Globus pallidus (tissue), 1 donor: Measurements from ENCODE around the gene MAGI1.
"Not testable (repeated sequence)": the region's sequence is repeated elsewhere in the genome, so short reads cannot be mapped to it uniquely, and the experiment has no call there.

Experiments used
- DNase-seq: peaks from one replicate; pipeline ENCODE4 v3.0.0-alpha.2; 2015; ENCODE audit warnings: low spot score

The MAGI1 gene

DNA sequence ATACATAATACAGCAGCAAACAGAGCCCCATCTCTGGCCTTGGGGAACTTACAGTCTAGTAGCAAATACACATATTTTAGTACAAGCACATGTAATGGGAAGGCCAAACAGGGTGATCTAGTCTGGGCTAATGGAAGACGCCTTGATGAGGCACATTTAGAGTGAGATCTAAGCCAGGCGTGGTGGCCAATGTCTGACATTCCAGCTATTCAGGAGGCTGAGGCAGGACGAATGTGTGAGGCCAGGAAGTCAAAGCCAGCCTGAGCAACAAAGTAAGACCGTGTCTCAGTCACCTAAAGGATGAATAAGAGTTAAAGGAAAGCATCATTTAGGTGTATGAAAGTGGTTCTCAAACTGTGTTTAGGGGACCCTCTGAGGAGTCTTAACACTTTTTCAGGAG lies 291.9 kb downstream of the MAGI1 start:
- no peak for DNase-seq

DNA sequence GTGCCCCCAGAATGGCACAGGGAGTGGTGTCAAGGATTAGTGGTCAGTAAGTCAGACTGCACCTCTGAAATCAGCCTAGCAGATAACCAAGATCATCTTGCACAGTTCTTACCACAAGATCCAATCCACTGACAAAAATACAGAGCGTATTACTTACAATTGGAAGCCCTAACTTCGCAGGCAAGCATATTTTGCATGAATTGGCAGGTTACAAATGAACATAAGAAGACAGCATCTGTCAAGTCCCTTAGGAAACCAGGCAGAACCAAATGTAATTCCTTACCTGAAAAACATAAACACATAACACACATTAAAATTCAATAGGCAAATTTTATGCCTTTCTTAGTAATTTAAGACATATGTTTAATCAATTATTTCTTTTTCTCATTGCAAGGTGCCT lies 293.4 kb downstream of the MAGI1 start:
- DNase-seq: no peak

DNA sequence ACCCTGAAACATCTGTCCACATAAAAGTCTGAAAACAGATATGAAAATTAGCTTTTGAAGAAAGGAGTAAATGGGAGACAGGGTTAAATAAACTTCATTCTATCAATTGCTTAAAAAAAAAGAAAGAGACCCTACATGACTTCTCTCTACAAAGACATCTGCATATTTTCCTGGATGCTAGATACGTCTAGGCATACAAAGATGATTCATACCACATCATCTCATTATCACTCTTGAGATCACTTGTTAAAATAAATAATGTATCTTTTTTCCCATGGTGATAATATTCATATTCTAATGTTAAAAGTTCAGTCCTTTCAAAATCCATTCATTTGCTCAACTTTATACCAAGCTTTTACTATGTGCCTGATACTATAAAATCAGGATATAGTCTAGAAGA lies 295.8 kb downstream of the MAGI1 start:
- DNase-seq: no peak

DNA sequence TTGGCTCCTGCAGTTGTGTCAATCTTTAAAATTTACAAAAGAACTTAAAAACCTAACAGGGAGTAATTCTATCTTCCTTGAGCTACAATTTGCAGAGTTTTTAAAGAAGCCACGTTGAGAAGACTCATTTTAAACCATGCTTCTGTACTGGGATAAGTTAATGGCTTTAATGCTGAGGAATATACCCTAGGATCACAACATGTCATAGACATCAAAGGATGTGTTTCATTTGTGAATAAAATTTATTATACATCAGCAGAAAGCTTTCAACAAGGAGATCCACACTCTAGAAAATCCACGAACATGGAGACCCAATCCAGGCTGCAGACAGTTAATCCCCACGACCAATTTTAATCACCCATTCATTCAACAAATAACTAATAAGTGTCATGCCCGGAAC lies 297.2 kb downstream of the MAGI1 start:
- no peak for DNase-seq

DNA sequence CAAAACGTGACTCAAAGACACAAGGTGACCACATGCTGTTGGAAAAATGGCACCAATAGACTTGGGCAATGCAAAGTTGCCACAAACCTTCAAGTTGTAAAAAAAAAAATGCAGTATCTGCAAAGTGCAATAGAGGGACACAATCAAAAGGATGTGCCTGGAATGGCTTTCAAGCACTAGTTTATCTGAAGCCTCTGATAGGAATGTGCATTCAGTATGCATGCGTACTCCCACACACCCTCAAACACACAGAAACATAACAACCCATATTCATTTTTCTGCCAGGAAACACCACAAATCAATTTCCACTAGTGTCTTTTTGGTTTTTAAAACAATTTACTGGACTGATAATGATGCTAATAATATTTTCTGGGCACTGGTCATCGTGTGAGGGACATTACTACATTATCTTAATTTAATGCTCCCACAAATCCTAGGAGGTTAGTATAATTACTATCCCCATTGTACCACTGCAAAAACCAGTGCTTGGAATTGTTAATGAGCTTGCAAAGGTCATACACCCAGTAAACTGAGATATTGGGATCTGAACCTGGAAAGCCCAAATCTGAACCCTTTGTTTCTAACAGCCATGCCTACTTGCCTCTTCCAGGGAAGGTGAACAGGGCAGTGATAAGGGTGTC lies 298.7 kb downstream of the MAGI1 start:
- no peak for DNase-seq

DNA sequence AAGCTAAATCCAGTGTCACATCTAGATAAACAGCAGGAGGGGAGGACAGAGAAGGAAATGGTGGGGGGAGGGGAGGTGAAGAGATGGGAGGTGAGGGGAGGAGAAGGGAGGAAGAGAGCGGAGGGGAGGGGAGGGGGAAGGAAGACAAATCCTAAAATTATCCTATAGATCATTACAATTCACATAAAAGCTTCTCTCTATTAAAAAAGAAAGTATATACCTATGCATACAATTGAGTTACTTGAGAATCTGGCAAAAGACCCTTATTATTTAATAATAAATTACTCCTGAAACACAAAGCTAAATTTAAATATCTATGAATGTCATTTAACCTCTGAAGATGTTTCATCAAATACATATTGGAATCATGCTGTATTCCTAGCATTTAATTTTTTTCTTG lies 303.9 kb downstream of the MAGI1 start:
- no peak for DNase-seq

DNA sequence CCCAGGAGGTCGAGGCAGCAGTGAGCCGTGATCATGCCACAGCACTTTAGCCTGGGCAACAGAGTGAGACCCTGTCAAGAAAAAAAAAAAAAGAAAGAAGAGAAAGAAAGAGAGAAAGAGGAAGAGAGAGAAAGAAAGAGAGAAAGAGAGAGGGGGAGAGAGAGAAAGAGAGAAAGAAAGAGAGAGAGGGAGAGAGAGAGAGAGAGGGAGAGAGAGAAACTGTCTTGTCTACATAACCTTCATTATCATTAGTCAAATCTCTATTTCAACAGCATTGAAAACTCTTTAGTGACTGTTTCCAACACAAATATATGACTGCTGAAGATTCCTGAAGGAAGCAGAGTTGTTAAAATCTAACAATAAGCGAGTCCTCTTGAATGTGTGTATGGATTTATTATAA lies 304.3 kb downstream of the MAGI1 start:
- no peak for DNase-seq

DNA sequence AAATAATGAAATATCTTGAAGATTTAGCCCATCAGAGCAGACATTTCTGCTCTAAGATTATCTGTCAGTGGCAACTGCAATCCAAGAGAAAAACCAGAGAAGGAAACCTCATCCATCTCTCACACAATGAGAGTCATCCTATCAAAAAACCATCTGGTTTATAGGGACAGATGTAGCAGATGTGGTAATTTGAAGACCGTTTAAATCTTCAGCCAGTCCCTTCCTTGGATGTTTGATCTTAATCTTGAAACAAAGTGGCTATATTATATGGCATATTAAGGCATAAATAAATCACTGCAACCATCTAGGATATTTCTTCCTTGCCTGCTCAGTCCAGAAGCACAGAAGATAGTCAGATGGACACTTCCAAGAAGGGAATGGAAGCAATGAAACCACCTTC lies 305.3 kb downstream of the MAGI1 start:
- no peak for DNase-seq

DNA sequence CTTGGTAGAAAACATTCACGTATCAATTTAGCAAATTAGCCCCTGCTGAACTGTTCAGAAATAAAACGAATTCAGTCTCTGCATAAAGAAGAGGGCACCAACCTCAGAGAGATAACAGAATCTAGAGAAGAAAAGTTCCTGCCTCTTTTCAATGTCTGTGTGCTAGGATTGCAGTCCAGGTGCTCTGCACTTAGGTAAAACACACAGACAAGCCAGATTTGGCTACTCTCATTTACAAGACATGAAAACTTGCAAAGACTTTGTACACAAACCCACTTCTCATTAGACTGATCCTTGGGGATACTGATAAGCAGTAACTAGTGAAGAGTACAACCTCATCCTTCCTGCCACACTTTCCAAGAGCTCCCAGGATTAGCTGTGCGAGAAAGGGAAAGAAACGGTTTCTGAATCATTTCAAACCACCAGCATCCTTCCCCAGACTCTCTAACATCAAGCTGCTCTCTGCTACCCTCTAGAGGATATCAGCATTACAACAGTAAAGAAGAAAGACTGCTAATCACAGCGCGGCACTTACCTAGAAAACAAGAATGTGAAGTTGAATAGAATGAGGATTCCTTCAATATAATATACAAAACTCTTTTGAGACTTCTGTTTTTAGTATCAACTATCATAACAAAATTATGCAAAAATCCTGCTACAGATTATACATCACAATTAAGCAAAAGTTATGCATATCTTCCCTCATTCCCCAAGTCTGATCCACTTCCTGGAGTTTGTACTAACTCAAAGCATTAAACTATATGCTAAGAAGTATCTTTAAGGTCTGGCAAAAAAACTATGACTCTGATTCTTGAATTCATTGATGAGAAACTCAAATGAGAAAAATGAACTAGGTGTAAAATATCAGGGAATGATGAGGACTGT lies 306.4 kb downstream of the MAGI1 start:
- DNase-seq: peak; percentile 72

DNA sequence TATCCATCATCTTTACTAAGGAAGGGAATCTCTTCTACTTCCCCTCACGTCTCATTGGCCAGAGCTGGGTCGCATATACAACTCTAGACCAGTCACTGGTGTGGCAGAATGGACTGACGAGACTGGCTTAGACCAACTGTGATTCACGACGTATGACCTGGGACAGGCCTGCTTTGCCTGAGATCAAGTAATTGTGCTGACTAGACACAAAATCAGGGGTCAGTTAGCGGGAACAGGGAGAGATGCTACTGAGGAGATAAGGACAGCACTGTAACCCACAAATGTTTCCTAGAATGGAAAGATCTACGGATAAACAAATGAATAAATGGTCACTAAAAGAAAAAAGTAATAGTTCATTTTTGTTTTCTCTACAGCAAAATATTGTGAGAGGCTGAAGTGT lies 308.3 kb downstream of the MAGI1 start:
- DNase-seq: no peak

DNA sequence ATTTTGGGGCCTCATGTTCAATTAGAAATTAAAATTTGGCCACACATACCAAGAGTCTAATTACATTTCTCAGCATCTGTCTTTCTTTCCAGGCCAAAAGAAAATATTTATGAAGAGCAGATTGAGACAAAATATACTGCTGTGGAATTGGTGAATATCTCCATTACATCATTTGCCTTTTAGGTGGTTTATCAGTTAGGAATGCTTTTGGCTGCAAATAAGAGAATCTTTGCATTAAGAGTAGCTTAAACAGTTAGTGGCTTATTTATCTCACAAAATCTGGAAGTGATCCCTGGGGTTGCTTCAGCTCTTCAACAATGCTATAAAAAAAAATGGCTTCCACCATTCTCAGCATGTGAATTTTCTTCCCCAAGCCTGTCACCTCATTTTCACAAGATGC lies 308.7 kb downstream of the MAGI1 start:
- DNase-seq: no peak

DNA sequence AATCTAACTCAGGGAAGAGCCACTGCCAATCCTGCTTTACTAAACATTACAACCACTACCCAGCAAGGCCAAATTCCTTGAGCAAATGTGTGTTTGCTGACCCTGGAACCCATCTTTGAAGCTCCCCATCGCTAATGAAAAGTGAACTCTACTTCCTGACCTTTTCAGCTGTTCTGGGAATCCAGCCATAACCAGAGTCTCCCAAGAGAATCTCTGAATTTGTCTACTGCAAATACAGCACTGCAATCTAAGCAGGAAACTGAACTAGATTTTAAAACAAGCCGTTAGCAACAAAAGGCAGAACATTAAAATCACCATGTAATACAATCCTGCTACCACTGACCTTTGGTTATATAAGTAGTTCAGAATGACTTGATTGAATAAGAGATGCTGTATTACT lies 309.2 kb downstream of the MAGI1 start:
- DNase-seq: peak; percentile 26

DNA sequence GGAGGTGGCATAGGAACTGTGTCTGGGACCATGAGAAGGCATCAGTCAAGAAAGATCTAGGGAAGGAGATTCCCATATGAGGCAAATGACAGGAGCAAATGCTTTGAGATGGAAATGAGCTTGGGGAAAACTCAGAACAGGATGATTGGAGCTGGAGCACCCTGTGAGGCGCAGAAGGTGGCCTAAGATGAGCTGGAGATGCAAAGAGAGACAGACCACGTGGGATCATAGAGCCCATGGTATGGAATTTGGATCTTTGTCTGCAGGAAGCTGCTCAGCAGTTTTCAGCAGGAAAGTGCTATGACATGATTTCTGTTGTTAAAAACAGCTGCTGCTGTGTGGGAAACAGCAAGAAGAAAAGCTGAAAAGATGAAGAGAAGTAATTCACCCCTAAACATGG lies 310.6 kb downstream of the MAGI1 start:
- no peak for DNase-seq

DNA sequence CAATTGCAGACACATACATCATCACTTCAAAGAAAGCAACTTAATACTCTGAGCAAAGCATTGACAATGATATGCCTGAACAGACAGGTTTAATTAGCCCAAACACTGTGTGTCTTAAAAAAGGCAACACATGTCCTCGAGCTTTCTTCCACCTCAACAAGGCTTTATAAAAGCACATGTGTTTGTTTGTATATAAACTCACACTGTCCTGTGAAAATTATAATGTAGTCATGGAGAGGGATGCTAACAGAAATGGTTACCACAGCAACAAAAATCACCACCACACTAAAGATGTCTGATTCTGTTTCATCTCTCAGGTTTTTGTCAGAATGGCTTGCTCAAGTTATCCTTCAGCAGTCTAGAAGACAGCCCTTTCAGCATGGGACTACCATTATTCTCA lies 314.7 kb downstream of the MAGI1 start:
- no peak for DNase-seq

DNA sequence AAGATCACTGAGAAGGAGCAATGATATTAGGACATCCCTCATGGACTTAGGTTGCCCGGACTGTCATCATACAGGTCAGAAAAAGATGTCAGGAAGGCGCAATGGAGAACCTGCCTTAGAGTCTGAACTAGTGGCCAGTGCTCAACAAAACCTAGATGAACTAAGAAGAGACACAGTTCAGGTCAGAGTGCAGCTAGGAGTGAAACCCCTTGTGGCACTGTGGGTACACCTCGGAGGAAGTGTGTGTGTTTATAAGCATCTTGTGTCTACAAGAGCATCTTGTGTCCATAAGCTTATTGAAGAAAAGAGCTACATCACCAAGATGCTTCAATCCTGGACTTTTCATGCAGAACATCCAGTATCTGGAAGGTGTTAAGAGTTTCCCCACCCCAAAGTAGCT lies 315.7 kb downstream of the MAGI1 start:
- no peak for DNase-seq

DNA sequence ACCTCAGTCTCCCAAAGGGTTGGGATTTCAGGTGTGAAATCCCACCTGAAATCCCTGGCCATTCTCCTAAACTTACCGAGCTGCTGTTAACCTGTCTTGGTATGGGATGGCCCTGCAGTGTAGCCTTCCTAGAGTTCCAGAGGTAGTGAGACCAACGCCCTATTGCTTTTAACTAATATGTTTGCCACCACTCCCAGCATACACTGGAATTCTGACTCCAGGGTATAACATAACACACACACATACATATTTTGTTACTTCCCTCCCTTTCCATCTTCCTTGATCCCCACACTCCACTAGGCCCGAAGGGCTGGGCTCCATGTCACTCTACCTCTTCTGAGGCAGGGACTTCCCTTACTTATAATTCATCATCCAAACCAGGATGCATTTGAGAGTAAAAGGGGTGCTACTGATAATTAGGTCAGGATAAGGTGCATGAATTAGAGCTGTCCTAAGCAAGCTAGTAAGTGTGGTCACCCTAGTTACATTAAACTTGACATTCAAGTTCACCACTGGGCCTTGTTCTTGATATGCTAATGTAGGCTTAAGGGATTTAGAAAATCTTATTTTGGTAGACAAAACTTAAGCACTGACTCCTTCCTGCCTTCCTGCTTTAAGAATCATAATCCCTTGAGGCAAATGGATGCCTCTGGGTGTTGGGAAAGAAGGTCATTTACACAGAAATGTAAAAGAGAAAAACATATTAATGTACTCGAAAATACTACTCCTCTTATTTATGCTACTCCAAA lies 317.6 kb downstream of the MAGI1 start:
- DNase-seq: no peak

DNA sequence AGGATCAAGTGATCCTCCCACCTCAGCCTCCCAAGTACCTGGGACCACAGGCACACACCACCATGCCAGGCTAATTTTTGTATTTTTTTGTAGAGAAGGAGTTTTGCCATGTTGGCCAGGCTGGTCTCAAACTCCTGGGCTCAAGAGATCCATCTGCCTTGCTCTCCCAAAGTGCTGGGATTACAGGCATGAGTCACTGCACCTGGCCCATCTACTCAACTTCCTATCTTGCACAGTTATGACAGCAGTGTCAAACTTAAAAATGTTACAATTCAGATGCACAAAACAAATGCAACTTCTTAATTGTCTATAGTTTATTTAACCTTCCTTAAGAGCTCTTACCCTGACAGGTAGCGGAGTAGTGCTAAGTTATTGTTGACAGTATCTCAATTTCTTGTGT lies 319.1 kb downstream of the MAGI1 start:
- DNase-seq: not testable (repeated sequence)

DNA sequence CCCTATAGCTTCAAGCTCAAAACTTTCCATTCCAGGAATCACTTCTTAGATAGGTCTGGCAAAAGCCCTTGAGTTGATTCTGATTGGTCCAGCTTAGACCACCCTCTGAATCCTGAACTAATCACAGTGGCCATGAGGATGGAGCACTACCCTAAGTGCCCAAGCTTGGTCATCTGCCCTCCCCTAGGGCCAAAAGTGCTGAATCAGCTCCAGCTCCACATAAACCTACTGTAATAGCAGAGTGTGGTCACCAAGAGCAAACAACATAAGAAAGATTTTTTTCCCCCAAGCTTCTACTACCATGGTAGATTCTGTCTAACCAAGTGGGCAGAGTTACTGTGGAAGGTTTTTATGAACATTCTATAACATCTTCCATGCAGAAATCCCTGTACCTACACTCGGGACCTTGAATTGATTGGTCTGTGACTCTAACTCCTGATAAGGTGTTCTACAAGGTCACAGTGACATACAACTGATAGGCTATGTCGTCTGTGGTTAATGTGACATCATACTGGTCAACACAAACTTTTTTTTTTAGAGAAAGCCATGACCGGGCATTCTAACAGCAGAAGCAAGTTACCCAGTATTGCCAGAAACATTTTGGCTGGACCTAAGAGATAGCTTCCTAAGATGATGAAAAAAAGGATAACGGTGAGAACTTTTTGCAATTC lies 320.9 kb downstream of the MAGI1 start:
- no peak for DNase-seq

DNA sequence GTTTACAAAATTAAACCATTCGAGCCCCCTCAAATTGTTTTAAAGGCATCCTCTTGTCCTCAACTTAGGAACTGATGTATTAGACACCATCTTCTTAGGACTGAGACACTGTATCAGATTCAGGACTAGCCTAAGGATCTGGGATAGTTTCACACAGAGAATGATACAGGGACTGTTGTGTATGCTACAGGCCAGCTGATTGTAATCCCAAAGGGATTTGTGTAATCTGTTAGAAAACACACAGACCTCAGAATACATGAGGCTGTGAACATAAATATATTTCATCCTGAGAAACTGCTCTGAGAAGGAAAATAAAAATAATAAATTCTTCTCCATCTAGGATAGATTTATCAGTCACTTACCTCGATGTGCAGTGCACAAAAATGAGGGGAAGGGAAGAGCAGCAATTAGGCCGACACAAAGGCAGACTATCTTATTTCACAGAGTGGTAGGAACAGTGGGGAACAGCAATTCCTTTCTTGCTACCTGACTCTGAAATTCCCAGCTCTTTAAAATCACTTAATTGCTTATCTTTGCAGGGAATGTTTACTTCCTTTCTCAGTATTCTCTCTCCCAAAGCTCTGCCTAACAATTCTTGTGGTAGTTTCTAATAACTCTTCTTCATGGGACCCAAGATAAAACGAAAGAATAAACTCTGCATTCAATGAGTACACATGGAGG lies 322.5 kb downstream of the MAGI1 start:
- no peak for DNase-seq

DNA sequence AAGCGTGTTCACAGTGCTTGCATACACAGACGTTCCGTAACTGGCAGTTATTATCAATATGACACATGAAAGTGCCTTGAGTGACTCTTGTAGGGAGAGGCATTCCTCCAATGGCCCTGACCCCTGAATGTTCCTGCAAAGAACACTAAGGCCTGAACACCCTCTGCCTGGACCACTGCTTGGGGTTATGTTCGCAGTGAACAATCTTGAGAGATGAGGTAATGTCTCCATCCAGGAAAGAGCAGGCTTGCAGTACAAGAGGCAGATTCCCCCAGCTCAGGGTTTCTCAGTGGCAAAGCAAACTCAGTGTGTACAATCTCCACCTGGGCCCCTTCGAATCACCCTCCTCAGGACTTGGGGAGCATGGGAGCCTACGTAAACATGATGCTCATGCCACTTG lies 324.6 kb downstream of the MAGI1 start:
- no peak for DNase-seq

DNA sequence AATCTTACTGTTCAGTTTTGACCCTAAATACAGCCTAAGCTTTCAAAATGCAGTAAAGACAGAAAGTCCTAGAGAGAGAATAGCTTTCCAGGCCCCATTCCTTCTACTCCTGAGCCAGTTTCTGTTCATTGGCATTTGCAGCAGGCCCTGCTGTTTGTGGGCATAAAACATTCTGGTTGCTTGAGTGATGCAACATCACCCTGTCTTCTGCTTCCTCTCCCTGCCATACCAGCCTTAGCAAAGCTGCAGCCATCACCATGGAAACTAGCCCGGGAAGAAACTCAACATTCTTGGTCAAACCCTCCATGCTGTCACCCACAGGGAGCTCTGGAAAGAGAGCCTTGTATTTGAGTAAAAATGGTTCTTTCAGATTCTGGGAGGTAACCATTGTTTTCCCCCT lies 325.7 kb downstream of the MAGI1 start:
- peak; percentile 43 for DNase-seq

DNA sequence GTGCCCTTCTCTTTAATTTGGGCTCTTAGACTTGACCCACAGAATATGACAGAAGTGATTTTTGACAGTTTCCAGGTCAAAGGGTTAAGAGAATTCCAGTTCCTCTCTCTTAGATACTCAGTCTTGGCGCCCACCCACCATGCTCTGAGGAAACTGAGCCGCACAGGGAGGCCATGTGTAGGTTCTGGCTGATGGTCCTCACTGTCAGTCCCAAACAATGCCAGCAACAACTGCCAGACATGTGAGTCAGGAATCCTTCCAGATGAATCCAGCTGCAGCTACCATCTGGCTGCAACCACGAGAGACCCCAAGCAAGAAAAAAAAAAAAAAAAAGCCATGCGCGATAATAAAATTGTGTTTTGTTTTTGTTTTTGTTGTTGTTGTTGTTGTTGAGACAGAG lies 326.6 kb downstream of the MAGI1 start:
- DNase-seq: no peak
